Measurements from ENCODE around the gene AOC2. TPM values are rescaled to one million over a fixed set of nuclear protein-coding genes. Genes with fewer than 3 reads are reported as not detected.
A peak's percentile ranks its signal among the peaks of the same experiment; 100 is the strongest.

Gene AOC2
- total RNA-seq, 4 donors from 2014 or later, result 0.81 to 1.7 (median 1.4) TPM

DNA sequence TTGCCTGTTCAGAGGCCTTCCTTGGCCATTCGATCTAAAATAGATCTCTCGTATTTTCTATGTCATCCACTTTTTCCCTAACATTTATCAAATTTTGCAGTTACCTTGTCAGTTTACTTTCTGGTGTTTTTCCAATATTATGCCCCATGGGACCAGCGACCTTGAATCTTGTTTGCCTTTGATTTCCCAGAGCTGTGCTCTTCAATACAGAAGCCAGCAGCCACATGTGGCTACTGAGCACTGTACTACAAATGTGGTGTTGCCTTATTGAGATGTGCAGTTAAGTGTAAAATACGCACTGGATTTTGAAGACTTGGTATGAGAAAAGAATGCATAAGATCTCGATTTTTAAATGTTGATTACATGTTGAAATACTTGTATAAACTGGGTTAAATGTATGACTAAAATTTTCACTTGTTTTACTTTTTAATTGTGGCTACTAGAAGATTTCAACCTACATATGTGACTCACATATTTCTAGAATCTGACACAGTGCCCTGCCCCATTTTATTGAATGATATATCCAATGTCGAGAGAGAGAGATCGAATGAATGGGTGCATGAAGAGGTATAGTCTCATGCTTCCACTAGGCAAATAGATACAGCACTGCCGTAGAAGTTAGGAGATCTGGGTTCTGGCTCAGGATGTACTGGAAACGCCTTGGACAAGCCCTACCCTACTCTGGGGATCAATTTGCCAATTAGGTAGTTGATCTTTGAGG, 12.0 kb upstream of the AOC2 start:
- ATAC-seq, result peak; percentile 19
- H3K4me3 ChIP-seq, result peak overlapping the region; percentile 63 to 85
- TF ChIP-seq, protein P1, sequence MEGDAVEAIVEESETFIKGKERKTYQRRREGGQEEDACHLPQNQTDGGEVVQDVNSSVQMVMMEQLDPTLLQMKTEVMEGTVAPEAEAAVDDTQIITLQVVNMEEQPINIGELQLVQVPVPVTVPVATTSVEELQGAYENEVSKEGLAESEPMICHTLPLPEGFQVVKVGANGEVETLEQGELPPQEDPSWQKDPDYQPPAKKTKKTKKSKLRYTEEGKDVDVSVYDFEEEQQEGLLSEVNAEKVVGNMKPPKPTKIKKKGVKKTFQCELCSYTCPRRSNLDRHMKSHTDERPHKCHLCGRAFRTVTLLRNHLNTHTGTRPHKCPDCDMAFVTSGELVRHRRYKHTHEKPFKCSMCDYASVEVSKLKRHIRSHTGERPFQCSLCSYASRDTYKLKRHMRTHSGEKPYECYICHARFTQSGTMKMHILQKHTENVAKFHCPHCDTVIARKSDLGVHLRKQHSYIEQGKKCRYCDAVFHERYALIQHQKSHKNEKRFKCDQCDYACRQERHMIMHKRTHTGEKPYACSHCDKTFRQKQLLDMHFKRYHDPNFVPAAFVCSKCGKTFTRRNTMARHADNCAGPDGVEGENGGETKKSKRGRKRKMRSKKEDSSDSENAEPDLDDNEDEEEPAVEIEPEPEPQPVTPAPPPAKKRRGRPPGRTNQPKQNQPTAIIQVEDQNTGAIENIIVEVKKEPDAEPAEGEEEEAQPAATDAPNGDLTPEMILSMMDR (IDR thresholded peaks at IDR 0.05), result no peak
- TF ChIP-seq EP300 (IDR thresholded peaks at IDR 0.05), result no peak
- TF ChIP-seq POLR2A (IDR thresholded peaks at IDR 0.05), result no peak
- TF ChIP-seq POLR2AphosphoS5 (IDR thresholded peaks at IDR 0.05), result no peak
- H3K4me1 ChIP-seq, result peaks cover 0 to 27% (median 12%) of the 10 kb centered on the region in 3 donors
- no peaks in the 10 kb centered on the region for H3K27me3 ChIP-seq
- H3K27ac ChIP-seq, result peak overlapping the region; percentile 88 to 95 (median 90)
- 47 to 49% methylated on average over 5 to 9 of the region's 9 CpGs for WGBS, 2 donors (ENCODE audit: low coverage in 1 of 2)
- peaks cover 0 to 27% of the 10 kb centered on the region in 2 donors for H3K36me3 ChIP-seq
- H3K9me3 ChIP-seq, result no peaks in the 10 kb centered on the region

- 0 to 4% methylated on average over 10 to 12 of the region's 71 CpGs for WGBS, 2 donors (ENCODE audit: low coverage in 1 of 2)
- Histone ChIP-seq H3K27ac (peak within 1 kb of the TSS; percentile 88 to 95 (median 90)), H3K4me3 (peak within 1 kb of the TSS; percentile 63 to 85), H3K4me1 (peaks cover 0 to 27% (median 12%) of the 10 kb centered on the region in 3 donors), H3K36me3 (peaks cover 0 to 35% of the 10 kb centered on the region in 2 donors), H3K27me3 (no peaks in the 10 kb centered on the region), H3K9me3 (no peaks in the 10 kb centered on the region)
- peak; percentile 97 for ATAC-seq
- TF ChIP-seq POLR2A (IDR thresholded peaks at IDR 0.05), result peak; percentile 90 to 92
- TF ChIP-seq EP300 (IDR thresholded peaks at IDR 0.05), result no peak
- peak; percentile 99 for TF ChIP-seq POLR2AphosphoS5 (IDR thresholded peaks at IDR 0.05)
- TF ChIP-seq, protein P1 (IDR thresholded peaks at IDR 0.05), result no peak
Measured at GRCh38 chr17:42832934-42833766, 11.2 kb upstream of the AOC2 start, which contains the start of gene PSME3. Gene PSME3 (plus strand): TSS chr17:42833397. CDS start chr17:42833632, 235 bp downstream.

DNA sequence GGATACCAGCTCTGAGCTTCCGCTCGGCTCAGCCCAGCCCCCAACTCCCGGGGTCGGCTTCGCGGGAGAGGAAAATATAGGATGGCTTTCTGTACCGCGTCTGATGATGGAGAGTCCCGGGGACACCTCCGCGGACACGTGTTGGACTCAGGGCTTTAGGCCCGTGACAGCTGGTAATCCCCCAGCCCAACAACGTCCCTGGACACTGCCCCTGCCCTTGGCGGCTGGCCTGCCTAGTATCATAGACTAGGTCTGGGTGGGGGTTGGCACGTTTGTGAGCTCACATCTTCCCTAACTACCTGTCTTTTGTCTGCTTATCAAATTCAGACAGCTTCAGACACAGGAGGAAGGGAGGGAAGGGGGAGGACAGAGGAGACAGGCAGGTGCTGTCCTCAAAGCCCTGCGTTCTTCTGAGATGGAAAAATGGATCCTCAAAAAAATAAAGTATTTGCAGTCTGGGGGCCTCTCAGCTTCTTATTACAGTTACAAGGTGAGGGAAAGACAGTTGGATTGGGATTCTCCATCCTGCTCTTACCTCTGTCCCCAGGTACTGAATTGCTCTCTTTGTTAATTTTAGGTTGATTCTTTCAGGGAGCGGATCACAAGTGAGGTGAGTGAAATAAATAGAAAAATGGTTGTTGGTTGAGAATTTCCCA, 10.5 kb upstream of the AOC2 start:
- Histone ChIP-seq H3K9me3 (no peaks in the 10 kb centered on the region), H3K36me3 (peaks cover 0 to 43% of the 10 kb centered on the region in 2 donors), H3K4me1 (peaks cover 0 to 27% (median 12%) of the 10 kb centered on the region in 3 donors), H3K27ac (peak overlapping the region; percentile 88 to 95 (median 90)), H3K27me3 (no peaks in the 10 kb centered on the region), H3K4me3 (peak overlapping the region; percentile 63 to 85)
- ATAC-seq, result no peak
- no peak for TF ChIP-seq POLR2AphosphoS5 (IDR thresholded peaks at IDR 0.05)
- WGBS, 2 donors (ENCODE audit: low coverage in 1 of 2), result 0 to 60% methylated on average over 3 of the region's 18 CpGs

- no peak for ATAC-seq
- Histone ChIP-seq H3K9me3 (no peaks in the 10 kb centered on the region), H3K27ac (no peak overlapping the region), H3K27me3 (no peaks in the 10 kb centered on the region), H3K4me3 (no peak overlapping the region), H3K4me1 (peaks cover 0 to 27% (median 12%) of the 10 kb centered on the region in 3 donors), H3K36me3 (peaks cover 3 to 61% of the 10 kb centered on the region in 2 donors)
- 97 to 100% methylated on average over 2 to 6 of the region's 6 CpGs for WGBS, 2 donors (ENCODE audit: low coverage in 1 of 2)
- TF ChIP-seq, protein P1 (IDR thresholded peaks at IDR 0.05), result no peak
- TF ChIP-seq EP300 (IDR thresholded peaks at IDR 0.05), result no peak
- TF ChIP-seq POLR2A (IDR thresholded peaks at IDR 0.05), result no peak
- no peak for TF ChIP-seq POLR2AphosphoS5 (IDR thresholded peaks at IDR 0.05)
Measured at GRCh38 chr17:42835732-42836131, 8.6 kb upstream of the AOC2 start.
